GM04503 (cell line): ENCODE results near the gene MAK.
"Not testable (repeated sequence)": the region's sequence is repeated elsewhere in the genome, so short reads cannot be mapped to it uniquely, and the experiment has no call there.

ENCODE experiments used
- DNase-seq: peaks from one replicate; pipeline ENCODE4 v3.0.0-alpha.2; 2012; ENCODE audit warnings: low read depth

The MAK gene

DNA sequence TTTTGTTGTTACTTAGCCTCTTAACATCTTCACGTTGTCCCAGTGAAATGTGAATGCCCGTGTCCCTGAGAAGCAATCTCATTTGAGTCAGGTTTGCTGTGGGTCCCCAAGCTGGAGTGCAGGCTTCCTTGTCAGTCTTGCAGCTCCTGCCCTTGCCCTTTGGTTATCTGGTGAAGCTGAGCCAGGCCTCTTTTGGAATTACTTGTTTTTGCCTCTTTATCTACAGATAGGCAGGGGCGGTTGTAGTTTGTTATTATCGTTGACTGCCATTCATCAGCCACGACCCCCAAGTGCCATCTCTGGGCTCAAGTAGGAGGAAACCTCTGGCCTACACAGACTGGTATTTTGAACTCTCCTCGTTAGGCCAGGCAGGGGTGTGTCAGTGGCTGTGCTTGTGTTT, 113.3 kb downstream of the MAK start:
- no peak for DNase-seq

DNA sequence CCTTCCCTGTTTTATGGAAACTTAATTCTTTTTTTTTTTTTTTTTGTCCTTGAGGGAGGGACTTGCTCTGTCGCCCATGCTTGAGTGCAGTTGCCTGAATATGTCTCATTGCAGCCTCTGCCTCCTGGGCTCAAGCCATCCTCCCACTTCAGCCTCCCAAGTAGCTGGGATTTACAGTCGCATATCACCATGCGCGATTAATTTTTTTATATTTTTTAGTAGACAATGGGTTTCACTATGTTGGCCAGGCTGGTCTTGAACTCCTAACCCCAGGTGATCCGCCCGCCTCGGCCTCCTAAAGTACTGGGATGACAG, 114.8 kb downstream of the MAK start:
- no peak for DNase-seq

DNA sequence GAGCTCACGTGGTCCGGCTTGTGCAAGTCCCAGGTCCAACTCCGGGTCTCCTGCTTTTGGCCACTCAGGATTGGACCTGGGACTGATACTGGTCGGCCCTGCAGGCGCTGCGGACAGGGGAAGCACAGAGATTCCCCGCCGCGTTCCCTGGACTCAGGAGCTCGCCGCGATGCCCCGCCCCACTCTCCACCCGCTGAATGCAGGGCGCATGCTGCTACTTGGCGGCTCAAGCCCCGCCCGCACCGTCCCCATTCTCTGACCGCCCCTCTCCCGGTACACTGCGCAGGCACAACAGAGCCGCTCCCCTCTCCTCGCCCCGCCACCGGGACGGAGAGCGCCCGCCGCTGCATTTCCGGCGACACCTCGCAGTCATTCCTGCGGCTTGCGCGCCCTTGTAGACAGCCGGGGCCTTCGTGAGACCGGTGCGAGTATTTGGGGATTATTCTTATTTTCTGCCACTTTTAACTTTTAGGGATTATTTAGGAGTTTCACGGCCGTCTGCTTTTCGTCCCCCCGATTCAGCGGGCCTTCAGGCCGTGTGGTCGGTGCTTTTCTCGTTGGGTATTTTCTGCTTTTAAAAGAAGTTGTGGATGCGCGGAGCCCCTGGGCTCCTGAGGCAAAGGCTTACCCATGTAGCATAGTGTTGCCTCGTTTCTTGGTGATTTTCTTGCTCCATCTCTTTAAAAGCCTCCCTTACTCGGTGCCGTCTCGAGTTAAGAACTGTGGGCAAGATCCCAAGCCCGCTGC, 115.3 kb downstream of the MAK start, which contains the start of gene TMEM14C:
TSS of gene TMEM14C (plus strand) at position 251 of the 747 bp plus-strand sequence. CDS start 1,544 bp downstream, outside the sequence.
- peak; percentile 91 for DNase-seq

DNA sequence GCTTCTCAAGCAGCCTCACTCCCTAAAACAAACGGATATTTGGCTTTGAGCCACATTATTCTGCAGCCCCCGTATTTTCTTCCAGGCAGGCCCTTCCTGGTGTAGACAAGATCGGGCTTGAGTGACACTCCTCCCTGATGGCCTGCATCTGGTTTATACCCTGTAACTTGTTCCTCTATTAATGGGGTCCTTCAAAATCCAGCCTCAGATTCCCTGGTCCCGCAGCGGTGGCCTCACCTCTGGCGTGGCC, 115.8 kb downstream of the MAK start:
- DNase-seq: no peak

DNA sequence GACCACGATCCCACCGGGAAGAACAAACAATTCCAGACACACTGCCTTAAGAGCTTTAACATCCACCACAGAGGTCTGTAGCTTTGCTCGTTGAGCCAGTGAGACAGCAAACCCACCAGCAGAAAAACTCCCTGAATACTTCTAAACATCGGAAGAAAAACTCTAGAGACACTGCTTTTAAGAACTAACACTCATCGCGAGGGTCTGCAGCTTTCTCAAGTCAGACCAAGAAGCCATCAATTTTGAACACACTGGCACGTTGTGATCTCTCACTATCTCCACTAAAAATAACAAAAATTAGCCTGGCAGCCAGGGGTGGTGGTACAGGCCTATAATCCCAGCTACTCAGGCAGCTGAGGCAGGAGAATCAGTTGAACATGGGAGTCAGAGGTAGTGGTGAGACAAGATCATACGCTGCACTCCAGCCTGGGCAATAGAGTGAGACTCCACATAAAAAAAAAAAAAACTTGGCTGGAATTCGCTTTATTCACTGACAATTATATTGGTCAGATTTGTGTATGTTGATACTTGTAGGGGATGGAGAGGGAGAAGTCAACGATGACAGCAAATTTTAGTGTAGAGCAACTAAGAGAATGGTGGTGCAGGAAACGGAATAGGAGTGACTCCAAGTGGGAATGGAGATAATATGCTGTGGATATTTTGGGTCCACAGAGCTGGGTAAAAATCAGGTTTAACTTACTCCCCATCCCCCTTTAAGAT, 116.3 kb downstream of the MAK start:
- no peak for DNase-seq

DNA sequence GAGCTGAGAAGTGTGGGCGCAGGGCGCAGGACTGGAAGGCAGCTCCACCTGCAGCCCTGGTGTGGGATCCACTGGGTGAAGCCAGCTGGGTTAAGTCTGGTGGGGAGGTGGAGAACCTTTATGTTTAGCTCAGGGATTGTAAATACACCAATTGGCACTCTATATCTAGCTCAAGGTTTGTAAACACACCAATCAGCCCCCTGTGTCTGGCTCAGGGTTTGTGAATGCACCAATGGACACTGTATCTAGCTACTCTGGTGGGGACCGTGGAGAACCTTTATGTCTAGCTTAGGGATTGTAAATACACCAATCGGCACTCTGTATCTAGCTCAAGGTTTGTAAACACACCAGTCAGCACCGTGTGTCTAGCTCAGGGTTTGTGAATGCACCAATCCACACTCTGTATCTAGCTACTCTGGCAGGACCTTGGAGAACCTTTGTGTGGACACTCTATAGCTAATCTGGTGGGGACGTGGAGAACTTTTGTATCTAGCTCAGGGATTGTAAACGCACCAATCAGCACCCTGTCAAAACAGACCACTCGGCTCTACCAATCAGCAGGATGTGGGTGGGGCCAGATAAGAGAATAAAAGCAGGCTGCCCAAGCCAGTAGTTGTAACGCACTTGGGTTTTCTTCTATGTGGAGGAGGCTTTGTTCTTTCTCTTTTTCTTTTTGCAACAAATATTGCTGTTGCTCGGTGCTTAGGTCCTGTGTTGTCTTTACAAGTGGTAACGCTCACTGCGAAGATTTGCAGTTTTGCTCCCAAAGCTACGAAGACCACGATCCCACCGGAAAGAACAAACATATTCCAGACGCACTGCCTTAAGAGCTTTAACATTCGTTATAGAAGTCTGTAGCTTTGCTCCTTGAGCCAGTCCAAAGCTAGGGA, 117.1 kb downstream of the MAK start:
- DNase-seq: not testable (repeated sequence)

DNA sequence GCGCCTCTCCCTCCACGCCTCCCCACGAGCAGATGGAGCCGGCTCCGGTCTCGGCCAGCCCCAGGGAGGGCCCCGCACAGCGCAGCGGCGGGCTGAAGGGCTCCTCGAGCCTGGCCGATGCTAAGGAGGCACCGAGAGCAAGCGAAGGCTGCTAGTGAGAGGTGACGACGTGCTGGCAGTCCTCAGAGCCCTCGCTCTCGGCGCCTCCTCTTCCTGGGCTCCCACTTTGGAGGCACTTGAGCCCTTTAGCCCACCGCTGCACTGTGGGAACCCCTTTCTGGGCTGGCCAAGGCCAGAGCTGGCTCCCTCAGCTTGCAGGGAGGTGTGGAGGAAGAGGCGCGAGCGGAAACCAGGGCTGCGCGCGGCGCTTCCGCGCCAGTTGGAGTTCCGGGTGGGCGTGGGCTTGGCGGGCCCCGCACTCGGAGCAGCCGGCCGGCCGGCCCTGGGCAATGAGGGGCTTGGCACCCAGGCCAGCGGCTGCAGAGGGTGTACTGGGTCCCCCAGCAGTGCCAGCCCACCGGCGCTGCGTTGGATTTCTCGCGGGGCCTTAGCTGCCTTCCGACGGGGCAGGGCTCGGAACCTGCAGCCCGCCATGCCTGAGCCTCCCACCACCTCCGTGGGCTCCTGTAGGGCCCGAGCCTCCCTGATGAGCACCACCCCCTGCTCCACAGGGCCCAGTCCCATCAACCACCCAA, 117.9 kb downstream of the MAK start:
- DNase-seq: no peak

DNA sequence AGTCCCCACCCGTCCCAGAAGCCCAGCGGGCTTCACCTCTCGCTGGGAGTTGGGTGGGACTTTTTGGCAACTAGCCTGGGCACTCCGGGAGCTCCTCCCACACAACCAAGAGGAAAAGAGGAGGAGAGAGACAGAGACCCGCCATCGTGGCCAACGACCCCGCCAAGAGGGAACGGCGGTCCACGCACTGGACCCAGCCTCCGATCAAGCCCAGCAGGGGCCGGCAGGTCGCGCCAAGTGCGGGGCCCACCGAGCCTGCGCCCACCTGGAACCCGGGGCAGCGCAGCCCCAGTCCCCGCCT, 118.4 kb downstream of the MAK start:
- no peak for DNase-seq

DNA sequence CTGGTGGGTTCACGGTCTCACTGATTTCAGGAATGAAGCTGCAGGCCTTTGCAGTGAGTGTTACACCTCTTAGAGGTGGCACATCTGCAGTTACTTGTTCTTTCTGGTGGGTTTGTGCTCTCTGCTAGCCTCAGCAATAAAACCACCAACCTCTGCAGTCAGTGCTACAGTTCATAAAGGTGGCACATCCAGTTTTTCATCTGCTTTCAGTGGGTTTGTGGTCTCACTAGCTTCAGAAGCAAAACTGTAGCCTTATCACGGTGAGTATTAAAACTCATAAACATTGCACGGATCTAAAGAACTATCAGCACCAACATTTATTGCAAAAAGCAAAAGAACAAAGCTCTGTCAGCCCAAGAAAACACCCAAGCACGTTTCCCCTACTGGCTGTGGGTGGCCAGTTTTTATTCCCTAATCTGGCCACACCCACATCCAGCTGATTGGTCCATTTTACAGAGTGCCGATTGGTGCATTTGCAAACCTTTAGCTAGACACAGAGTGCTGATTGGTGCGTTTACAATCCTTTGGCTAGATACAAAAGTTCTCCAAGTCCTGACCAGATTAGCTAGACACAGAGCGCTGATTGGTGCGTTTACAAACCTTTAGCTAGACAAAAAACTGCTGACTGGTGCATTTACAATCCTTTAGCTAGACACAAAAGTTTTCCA, 118.9 kb downstream of the MAK start:
- DNase-seq: no peak

DNA sequence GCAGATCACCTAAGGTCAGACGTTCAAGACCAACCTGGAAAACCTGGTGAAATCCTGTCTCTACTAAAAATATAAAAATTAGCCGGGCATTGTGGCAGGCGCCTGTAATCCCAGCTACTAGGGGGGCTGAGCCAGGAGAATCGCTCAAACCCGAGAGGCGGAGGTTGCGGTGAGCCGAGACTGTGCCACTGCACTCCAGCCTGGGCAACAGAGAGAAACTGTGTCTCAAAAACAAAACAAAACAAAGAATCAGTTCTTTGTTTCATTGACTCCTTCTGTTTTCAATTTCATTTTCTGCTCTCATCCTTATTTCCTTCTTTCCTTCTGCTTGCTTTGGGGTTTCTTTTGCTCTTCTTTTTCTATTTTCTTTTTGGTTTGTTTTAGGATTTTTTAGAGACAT, 124.4 kb downstream of the MAK start:
- no peak for DNase-seq
